SH-SY5Y (cell line): ENCODE measurements around the gene SLK.

Source experiments
- GATA2 ChIP-seq: IDR thresholded peaks from 2 replicates; pipeline ENCODE4 v1.6.1; 2011; ENCODE audit warnings: mild to moderate bottlenecking, low read depth, low read length
- GATA3 ChIP-seq: IDR thresholded peaks from 2 replicates; pipeline ENCODE4 v1.6.1; 2011; ENCODE audit warnings: low read depth, mild to moderate bottlenecking, low read length, moderate library complexity

GRCh38 chr10:103921750-103922195 is 45.2 kb upstream of the SLK start:
- TF ChIP-seq GATA3, result no peak
- TF ChIP-seq GATA2, result no peak
